Measurements from ENCODE around the gene OSBPL8. TPM values are rescaled to one million over a fixed set of nuclear protein-coding genes. Genes with fewer than 3 reads are reported as not detected.
"Not testable (repeated sequence)": the region's sequence is repeated elsewhere in the genome, so short reads cannot be mapped to it uniquely, and the experiment has no call there.

Gene OSBPL8
- total and polyA plus RNA-seq, 4 donors: 6.9 to 32.5 (median 22.9) TPM

- TF ChIP-seq REST (IDR thresholded peaks at IDR 0.05): no peak
Measured at GRCh38 chr12:76329606-76330005, 230.0 kb downstream of the OSBPL8 start (continued).

- no peak for DNase-seq (ENCODE audit: low spot score)
- H3K36me3 ChIP-seq (ENCODE audit: control insufficient read depth in 4 of 4, insufficient read depth in 3 of 4, low read depth in 1 of 4, low read length in 3 of 4): no peaks in the 10 kb centered on the region
- H3K27ac ChIP-seq (ENCODE audit: low read depth in 1 of 2, low read length in 2 of 2): no peak overlapping the region
- H3K9ac ChIP-seq (ENCODE audit: low read depth in 1 of 2, low read length in 2 of 2): no peak overlapping the region
- no peak for TF ChIP-seq HNF4G (IDR thresholded peaks at IDR 0.05)
- no peak for TF ChIP-seq HNF4A (conservative IDR thresholded peaks at IDR 0.05)
- TF ChIP-seq RAD21 (IDR thresholded peaks at IDR 0.05): no peak
- no peak for TF ChIP-seq TAF1 (conservative IDR thresholded peaks at IDR 0.05)
- TF ChIP-seq FOXA1 (IDR thresholded peaks at IDR 0.05): no peak
- no peak for TF ChIP-seq MAX (IDR thresholded peaks at IDR 0.05)
- no peak for TF ChIP-seq ZBTB33 (IDR thresholded peaks at IDR 0.05)
- TF ChIP-seq RXRA (IDR thresholded peaks at IDR 0.05): no peak
- TF ChIP-seq GABPA (IDR thresholded peaks at IDR 0.05 in 1 of 2, conservative IDR thresholded peaks at IDR 0.05 in 1 of 2): no peak
- TF ChIP-seq FOXA2 (IDR thresholded peaks at IDR 0.05): no peak
- H3K4me1 ChIP-seq (ENCODE audit: control insufficient read depth in 4 of 4, insufficient read depth in 4 of 4, low read length in 3 of 4): no peaks in the 10 kb centered on the region
- no peaks in the 10 kb centered on the region for H3K9me3 ChIP-seq (ENCODE audit: control insufficient read depth in 4 of 4, low read length in 3 of 4)
- WGBS: 94% methylated on average over 2 of the region's 2 CpGs
- no peaks in the 10 kb centered on the region for H3K27me3 ChIP-seq (ENCODE audit: control insufficient read depth in 4 of 4, insufficient read depth in 4 of 4, low read length in 3 of 4)
- H3K4me3 ChIP-seq (ENCODE audit: low read depth in 1 of 3, low read length in 3 of 3): no peak overlapping the region
Measured at GRCh38 chr12:76329159-76329558, 230.4 kb downstream of the OSBPL8 start.

GRCh38 chr12:76319595-76320319 lies 239.8 kb downstream of the OSBPL8 start:
- H3K27me3 ChIP-seq (ENCODE audit: control insufficient read depth in 4 of 4, insufficient read depth in 4 of 4, low read length in 3 of 4); H3K9ac ChIP-seq (ENCODE audit: low read depth in 1 of 2, low read length in 2 of 2); H3K4me1 ChIP-seq (ENCODE audit: control insufficient read depth in 4 of 4, insufficient read depth in 4 of 4, low read length in 3 of 4); H3K9me3 ChIP-seq (ENCODE audit: control insufficient read depth in 4 of 4, low read length in 3 of 4); H3K36me3 ChIP-seq (ENCODE audit: control insufficient read depth in 4 of 4, insufficient read depth in 3 of 4, low read depth in 1 of 4, low read length in 3 of 4); H3K27ac ChIP-seq (ENCODE audit: low read depth in 1 of 2, low read length in 2 of 2); H3K4me3 ChIP-seq (ENCODE audit: low read depth in 1 of 3, low read length in 3 of 3); DNase-seq (ENCODE audit: low spot score): not testable (repeated sequence)
- WGBS: 73% methylated on average over 30 of the region's 32 CpGs

Measured in liver (tissue), 9 donors.